ENCODE measurements around the gene RAB3GAP1.

GRCh38 chr2:135072125-135072997 lies 20.3 kb downstream of the RAB3GAP1 start:
- TF ChIP-seq, protein P1, sequence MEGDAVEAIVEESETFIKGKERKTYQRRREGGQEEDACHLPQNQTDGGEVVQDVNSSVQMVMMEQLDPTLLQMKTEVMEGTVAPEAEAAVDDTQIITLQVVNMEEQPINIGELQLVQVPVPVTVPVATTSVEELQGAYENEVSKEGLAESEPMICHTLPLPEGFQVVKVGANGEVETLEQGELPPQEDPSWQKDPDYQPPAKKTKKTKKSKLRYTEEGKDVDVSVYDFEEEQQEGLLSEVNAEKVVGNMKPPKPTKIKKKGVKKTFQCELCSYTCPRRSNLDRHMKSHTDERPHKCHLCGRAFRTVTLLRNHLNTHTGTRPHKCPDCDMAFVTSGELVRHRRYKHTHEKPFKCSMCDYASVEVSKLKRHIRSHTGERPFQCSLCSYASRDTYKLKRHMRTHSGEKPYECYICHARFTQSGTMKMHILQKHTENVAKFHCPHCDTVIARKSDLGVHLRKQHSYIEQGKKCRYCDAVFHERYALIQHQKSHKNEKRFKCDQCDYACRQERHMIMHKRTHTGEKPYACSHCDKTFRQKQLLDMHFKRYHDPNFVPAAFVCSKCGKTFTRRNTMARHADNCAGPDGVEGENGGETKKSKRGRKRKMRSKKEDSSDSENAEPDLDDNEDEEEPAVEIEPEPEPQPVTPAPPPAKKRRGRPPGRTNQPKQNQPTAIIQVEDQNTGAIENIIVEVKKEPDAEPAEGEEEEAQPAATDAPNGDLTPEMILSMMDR (conservative IDR thresholded peaks at IDR 0.05; ENCODE audit: low read length) = no peak
- TF ChIP-seq EZH2phosphoT487 (IDR thresholded peaks at IDR 0.05; ENCODE audit: borderline replicate concordance, low read depth, low read length) = no peak
